GM23338 (cell line): Measurements from ENCODE around the gene RNF11. TPM values are rescaled to one million over a fixed set of nuclear protein-coding genes. Genes with fewer than 3 reads are reported as not detected.

Experiments used
- ATAC-seq: fragments of 200-7000 bp; cut with Tn5 transposase; 3 replicates; pipeline ENCODE4 v1.9.1; 2020
- DNase-seq: peaks from one replicate; pipeline ENCODE4 v3.0.0-alpha.2; 2015; ENCODE audit warnings: low spot score
- H2AFZ ChIP-seq: fragments of 200-600 bp; sonication (generic); 2 replicates; pipeline ENCODE4 v1.8.0; 2016; ENCODE audit warnings: antibody characterized with exemption, mild to moderate bottlenecking, moderate library complexity
- H3F3A ChIP-seq: fragments of 200-600 bp; sonication (generic); replicated peaks from 2 replicates; pipeline ENCODE4 v1.8.0; 2017; ENCODE audit warnings: antibody characterized with exemption, mixed run types, low read depth
- H3K27ac ChIP-seq: fragments of 200-600 bp; sonication (generic); 2 replicates; pipeline ENCODE4 v1.6.1; 2016; ENCODE audit warnings: low read depth
- H3K27me3 ChIP-seq: fragments of 200-600 bp; sonication (generic); 2 replicates; pipeline ENCODE4 v1.8.0; 2016; ENCODE audit warnings: mild to moderate bottlenecking, mixed run types, moderate library complexity; ENCODE audit not compliant: insufficient read depth
- H3K36me3 ChIP-seq: fragments of 200-600 bp; sonication (generic); 2 replicates; pipeline ENCODE4 v1.8.0; 2016; ENCODE audit warnings: mild to moderate bottlenecking; ENCODE audit not compliant: insufficient read depth
- H3K4me1 ChIP-seq: fragments of 200-600 bp; sonication (generic); 2 replicates; pipeline ENCODE4 v1.8.0; 2016; ENCODE audit warnings: mild to moderate bottlenecking, moderate library complexity; ENCODE audit not compliant: insufficient read depth
- H3K4me2 ChIP-seq: fragments of 200-600 bp; sonication (generic); 2 replicates; pipeline ENCODE4 v1.7.1; 2017; ENCODE audit warnings: mixed run types
- H3K4me3 ChIP-seq: fragments of 200-600 bp; sonication (generic); 2 replicates; pipeline ENCODE4 v1.6.1; 2016; ENCODE audit warnings: mixed run types
- H3K79me2 ChIP-seq: fragments of 200-600 bp; sonication (generic); replicated peaks from 2 replicates; pipeline ENCODE4 v1.8.0; 2017; ENCODE audit warnings: mild to moderate bottlenecking; ENCODE audit not compliant: insufficient read depth
- H3K9me2 ChIP-seq: fragments of 200-600 bp; sonication (generic); 2 replicates; pipeline ENCODE4 v1.8.0; 2017; ENCODE audit not compliant: insufficient read depth
- H4K20me1 ChIP-seq: fragments of 200-600 bp; sonication (generic); replicated peaks from 2 replicates; pipeline ENCODE4 v1.8.0; 2017; ENCODE audit warnings: mild to moderate bottlenecking; ENCODE audit not compliant: insufficient read depth
- H3K27ac Mint-ChIP-seq: 2 replicates; pipeline ENCODE4 v1.8.0; 2020; ENCODE audit warnings: inconsistent platforms, mild to moderate bottlenecking, moderate library complexity, mixed read lengths
- H3K27me3 Mint-ChIP-seq: 3 replicates; pipeline ENCODE4 v1.8.0; 2022; ENCODE audit warnings: low read depth, mild to moderate bottlenecking, moderate library complexity, mixed read lengths, inconsistent platforms; ENCODE audit not compliant: insufficient read depth, poor library complexity
- H3K36me3 Mint-ChIP-seq: 3 replicates; pipeline ENCODE4 v1.8.0; 2021; ENCODE audit warnings: low read depth, mild to moderate bottlenecking, inconsistent platforms, moderate library complexity, mixed read lengths
- H3K4me1 Mint-ChIP-seq: 3 replicates; pipeline ENCODE4 v1.8.0; 2020; ENCODE audit warnings: mild to moderate bottlenecking, inconsistent platforms, mixed read lengths
- H3K4me3 Mint-ChIP-seq: 3 replicates; pipeline ENCODE4 v1.8.0; 2021; ENCODE audit warnings: moderate library complexity, mild to moderate bottlenecking, inconsistent platforms, mixed read lengths
- H3K9me3 Mint-ChIP-seq: 3 replicates; pipeline ENCODE4 v1.8.0; 2020; ENCODE audit warnings: moderate library complexity, mild to moderate bottlenecking, inconsistent platforms, mixed read lengths
- CREB1 ChIP-seq: fragments of 250-450 bp; sonication (Bioruptor Pico); IDR thresholded peaks from 2 replicates; pipeline ENCODE4 v1.5.0; 2020; ENCODE audit warnings: low read depth, mild to moderate bottlenecking, moderate library complexity
- CTCF ChIP-seq, 2 experiments: fragments of 200-600 bp in 1 of 2; sonication (generic) in 1 of 2; conservative IDR thresholded peaks; 2 replicates each; pipeline versions ENCODE4 v1.5.1 to v1.6.1; 2016 to 2017; ENCODE audit warnings: antibody characterized with exemption in 2 of 2, low read depth in 2 of 2, mild to moderate bottlenecking in 2 of 2, moderate library complexity in 1 of 2
- ETS1 ChIP-seq: IDR thresholded peaks from 2 replicates; pipeline ENCODE4 v1.6.1; 2016; ENCODE audit warnings: antibody characterized with exemption
- EZH2 ChIP-seq: fragments of 200-600 bp; sonication (generic); IDR thresholded peaks from one replicate; pipeline ENCODE4 v1.8.0; 2017; ENCODE audit warnings: antibody characterized with exemption, mild to moderate bottlenecking, low read depth; ENCODE audit not compliant: unreplicated experiment
- EZH2phosphoT487 ChIP-seq: fragments of 200-600 bp; sonication (generic); IDR thresholded peaks from one replicate; pipeline ENCODE4 v1.8.1; 2018; ENCODE audit warnings: antibody characterized with exemption; ENCODE audit not compliant: unreplicated experiment
- JUNB ChIP-seq: IDR thresholded peaks from one replicate; pipeline ENCODE4 v1.6.1; 2016; ENCODE audit warnings: antibody characterized with exemption; ENCODE audit not compliant: unreplicated experiment
- NANOG ChIP-seq: IDR thresholded peaks from 2 replicates; pipeline ENCODE4 v1.6.1; 2016; ENCODE audit warnings: antibody characterized with exemption, borderline replicate concordance
- POLR2AphosphoS5 ChIP-seq: IDR thresholded peaks from 2 replicates; pipeline ENCODE4 v1.6.1; 2016; ENCODE audit warnings: antibody characterized with exemption, low read depth
- STAT1 ChIP-seq: IDR thresholded peaks from one replicate; pipeline ENCODE4 v1.6.1; 2016; ENCODE audit warnings: antibody characterized with exemption; ENCODE audit not compliant: unreplicated experiment
- ZNF114 ChIP-seq: fragments of 250-450 bp; sonication (Bioruptor Pico); IDR thresholded peaks from 2 replicates; pipeline ENCODE4 v1.5.0; 2020; ENCODE audit warnings: mild to moderate bottlenecking, moderate library complexity
- ZNF331 ChIP-seq: fragments of 250-450 bp; sonication (Bioruptor Pico); IDR thresholded peaks from 2 replicates; pipeline ENCODE4 v1.5.0; 2020; ENCODE audit warnings: low read depth, mild to moderate bottlenecking, moderate library complexity
- ZNF462 ChIP-seq: fragments of 250-450 bp; sonication (Bioruptor Pico); IDR thresholded peaks from 2 replicates; pipeline ENCODE4 v1.5.0; 2020; ENCODE audit warnings: mild to moderate bottlenecking, moderate library complexity
- polyA plus RNA-seq: library from polyadenylated mRNA; unstranded; fragments of >200 nt; fragmentation: Nextera tagmentation; extraction: Ambion mirVana; gene quantifications from 2 replicates; pipeline ENCODE4 v1.2.1, GENCODE V29; 2016
- total RNA-seq: library from RNA; depleted of rRNA; stranded (reverse); fragments of >200 nt; shearing (Covaris generic); gene quantifications from 2 replicates; pipeline ENCODE4 v1.2.3, GENCODE V29; 2014

Gene RNF11
- total and polyA plus RNA-seq, 2 experiments from 2014 or later, result 22.3 to 43.0 TPM

GRCh38 chr1:51217101-51217500 lies 19.0 kb upstream of the RNF11 start:
- Histone ChIP-seq H3K27me3 (no peaks in the 10 kb centered on the region), H4K20me1 (no peaks in the 10 kb centered on the region), H3K4me3 (no peak overlapping the region), H2AFZ (no peak overlapping the region), H3F3A (no peaks in the 10 kb centered on the region), H3K36me3 (no peaks in the 10 kb centered on the region), H3K9me2 (no peaks in the 10 kb centered on the region), H3K79me2 (no peaks in the 10 kb centered on the region), H3K4me2 (no peak overlapping the region), H3K27ac (no peak overlapping the region), H3K4me1 (no peaks in the 10 kb centered on the region)
- no peak overlapping the region for H3K27ac Mint-ChIP-seq
- H3K9me3 Mint-ChIP-seq, result no peaks in the 10 kb centered on the region
- no peaks in the 10 kb centered on the region for H3K36me3 Mint-ChIP-seq
- TF ChIP-seq NANOG (no peak), EZH2 (no peak), CREB1 (no peak), ETS1 (no peak), ZNF114 (CRISPR knock-in tag) (no peak), ZNF462 (CRISPR knock-in tag) (no peak), POLR2AphosphoS5 (no peak), JUNB (no peak), ZNF331 (CRISPR knock-in tag) (no peak), STAT1 (no peak), CTCF (conservative IDR thresholded peaks at IDR 0.05; ENCODE audit: low read depth in 2 of 2) (no peak), EZH2phosphoT487 (no peak)
- no peak overlapping the region for H3K4me3 Mint-ChIP-seq
- ATAC-seq, result no peak
- DNase-seq, result no peak
- H3K27me3 Mint-ChIP-seq, result peaks cover 9% of the 10 kb centered on the region
- no peaks in the 10 kb centered on the region; the same call in 2 of the 3 replicates for H3K4me1 Mint-ChIP-seq
